Measurements from ENCODE around the gene UGT2B17. TPM values are rescaled to one million over a fixed set of nuclear protein-coding genes. Genes with fewer than 3 reads are reported as not detected.
"Not testable (repeated sequence)": the region's sequence is repeated elsewhere in the genome, so short reads cannot be mapped to it uniquely, and the experiment has no call there.

The UGT2B17 gene
- 0.18 TPM for total RNA-seq
- long read RNA-seq, result 0 reads

- TF ChIP-seq CTCF (IDR thresholded peaks at IDR 0.05), result no peak
- intact Hi-C loops (cut with DNase I), result no loop called here
- DNase-seq (no peak), ATAC-seq (no peak)
- Histone ChIP-seq H3K27ac (no peak within 1 kb of the TSS), H3K4me1 (no peaks in the 10 kb centered on the region), H3K4me3 (no peak within 1 kb of the TSS), H3K9me3 (no peaks in the 10 kb centered on the region), H3K36me3 (no peaks in the 10 kb centered on the region), H3K27me3 (ENCODE audit: low read depth) (no peaks in the 10 kb centered on the region)
Observed at GRCh38 chr4:68576272-68577125, at the start of gene UGT2B17. Gene UGT2B17 (minus strand): TSS chr4:68576322. CDS start chr4:68568484, 7,838 bp downstream.

GRCh38 chr4:68622731-68623130 is 46.6 kb upstream of the UGT2B17 start:
- H3K4me1 ChIP-seq; H3K27me3 ChIP-seq (ENCODE audit: low read depth); H3K36me3 ChIP-seq; H3K4me3 ChIP-seq; DNase-seq; intact Hi-C loops (cut with DNase I); H3K27ac ChIP-seq; H3K9me3 ChIP-seq; ATAC-seq: not testable (repeated sequence)

GRCh38 chr4:68617003-68617698 is 41.0 kb upstream of the UGT2B17 start:
- intact Hi-C loops (cut with DNase I), result no loop called here

GRCh38 chr4:68615699-68616422 is 39.7 kb upstream of the UGT2B17 start:
- intact Hi-C loops (cut with DNase I), result no loop called here
- ATAC-seq, result no peak
- DNase-seq, result no peak
- H3K27ac ChIP-seq, result no peak overlapping the region
- H3K4me3 ChIP-seq, result no peak overlapping the region
- TF ChIP-seq CTCF (IDR thresholded peaks at IDR 0.05), result no peak
- H3K27me3 ChIP-seq (ENCODE audit: low read depth), result no peaks in the 10 kb centered on the region
- H3K4me1 ChIP-seq, result no peaks in the 10 kb centered on the region
- H3K36me3 ChIP-seq, result no peaks in the 10 kb centered on the region
- H3K9me3 ChIP-seq, result no peaks in the 10 kb centered on the region

More at GRCh38 chr4:68617003-68617698, 41.0 kb upstream of the UGT2B17 start:
- Histone ChIP-seq H3K27me3 (ENCODE audit: low read depth) (no peaks in the 10 kb centered on the region), H3K36me3 (no peaks in the 10 kb centered on the region), H3K9me3 (no peaks in the 10 kb centered on the region), H3K4me1 (no peaks in the 10 kb centered on the region), H3K4me3 (no peak overlapping the region), H3K27ac (no peak overlapping the region)
- ATAC-seq (no peak), DNase-seq (no peak)
- no peak for TF ChIP-seq CTCF (IDR thresholded peaks at IDR 0.05)

- DNase-seq, result no peak
- Histone ChIP-seq H3K27me3 (ENCODE audit: low read depth) (no peaks in the 10 kb centered on the region), H3K4me1 (no peaks in the 10 kb centered on the region), H3K36me3 (no peaks in the 10 kb centered on the region), H3K4me3 (no peak overlapping the region), H3K9me3 (no peaks in the 10 kb centered on the region), H3K27ac (no peak overlapping the region)
- intact Hi-C loops (cut with DNase I), result no loop called here
- no peak for TF ChIP-seq CTCF (IDR thresholded peaks at IDR 0.05)
- no peak for ATAC-seq
Observed at GRCh38 chr4:68613752-68614151, 37.6 kb upstream of the UGT2B17 start.
